Cardiac fibroblast (primary cell): ENCODE data around the gene LAMTOR5.
"Not testable (repeated sequence)": the region's sequence is repeated elsewhere in the genome, so short reads cannot be mapped to it uniquely, and the experiment has no call there.

Experiments used
- DNase-seq, 2 donors: peaks; one replicate each; pipeline versions ENCODE4 v3.0.0 to v3.0.0-alpha.2; 2010; ENCODE audit warnings: low read depth in 2 of 2
- H3K4me3 ChIP-seq, 2 donors: replicated peaks in 1 of 2; 1 replicate in 1 of 2; 2 replicates in 1 of 2; pipeline ENCODE4 v1.5.1; 2011; ENCODE audit warnings: low read depth in 2 of 2, low read length in 2 of 2, mild to moderate bottlenecking in 2 of 2, moderate library complexity in 1 of 2
- TF ChIP-seq, protein P1 (sequence below): IDR thresholded peaks from one replicate; pipeline ENCODE4 v1.5.1; 2011; ENCODE audit warnings: low read depth, mild to moderate bottlenecking, low read length, inconsistent platforms

Gene LAMTOR5

DNA sequence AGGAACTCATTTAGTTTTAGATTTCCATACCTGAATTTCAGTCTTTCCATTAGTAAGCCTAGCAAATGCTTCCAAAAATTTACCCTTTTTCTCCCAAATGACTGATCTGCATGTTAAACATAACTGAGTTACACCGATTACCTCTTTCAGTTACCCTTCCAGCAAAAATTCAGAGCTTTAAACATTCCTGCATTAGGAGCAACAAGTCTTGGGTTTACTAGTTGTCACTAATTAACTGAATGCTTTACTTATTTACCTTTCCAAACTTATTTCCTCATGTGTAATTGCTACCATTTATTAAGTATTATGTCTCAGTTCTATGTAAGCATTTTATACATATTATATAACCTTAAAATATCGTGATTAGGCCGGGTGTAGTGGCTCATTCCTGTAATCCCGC, 3.1 kb downstream of the LAMTOR5 start:
- no peak overlapping the region for H3K4me3 ChIP-seq
- DNase-seq, result no peak
- TF ChIP-seq, protein P1, sequence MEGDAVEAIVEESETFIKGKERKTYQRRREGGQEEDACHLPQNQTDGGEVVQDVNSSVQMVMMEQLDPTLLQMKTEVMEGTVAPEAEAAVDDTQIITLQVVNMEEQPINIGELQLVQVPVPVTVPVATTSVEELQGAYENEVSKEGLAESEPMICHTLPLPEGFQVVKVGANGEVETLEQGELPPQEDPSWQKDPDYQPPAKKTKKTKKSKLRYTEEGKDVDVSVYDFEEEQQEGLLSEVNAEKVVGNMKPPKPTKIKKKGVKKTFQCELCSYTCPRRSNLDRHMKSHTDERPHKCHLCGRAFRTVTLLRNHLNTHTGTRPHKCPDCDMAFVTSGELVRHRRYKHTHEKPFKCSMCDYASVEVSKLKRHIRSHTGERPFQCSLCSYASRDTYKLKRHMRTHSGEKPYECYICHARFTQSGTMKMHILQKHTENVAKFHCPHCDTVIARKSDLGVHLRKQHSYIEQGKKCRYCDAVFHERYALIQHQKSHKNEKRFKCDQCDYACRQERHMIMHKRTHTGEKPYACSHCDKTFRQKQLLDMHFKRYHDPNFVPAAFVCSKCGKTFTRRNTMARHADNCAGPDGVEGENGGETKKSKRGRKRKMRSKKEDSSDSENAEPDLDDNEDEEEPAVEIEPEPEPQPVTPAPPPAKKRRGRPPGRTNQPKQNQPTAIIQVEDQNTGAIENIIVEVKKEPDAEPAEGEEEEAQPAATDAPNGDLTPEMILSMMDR, result no peak

GRCh38 chr1:110403805-110404204, 3.7 kb downstream of the LAMTOR5 start:
- DNase-seq, result no peak
- TF ChIP-seq, protein P1, result no peak
- H3K4me3 ChIP-seq, result no peak overlapping the region

DNA sequence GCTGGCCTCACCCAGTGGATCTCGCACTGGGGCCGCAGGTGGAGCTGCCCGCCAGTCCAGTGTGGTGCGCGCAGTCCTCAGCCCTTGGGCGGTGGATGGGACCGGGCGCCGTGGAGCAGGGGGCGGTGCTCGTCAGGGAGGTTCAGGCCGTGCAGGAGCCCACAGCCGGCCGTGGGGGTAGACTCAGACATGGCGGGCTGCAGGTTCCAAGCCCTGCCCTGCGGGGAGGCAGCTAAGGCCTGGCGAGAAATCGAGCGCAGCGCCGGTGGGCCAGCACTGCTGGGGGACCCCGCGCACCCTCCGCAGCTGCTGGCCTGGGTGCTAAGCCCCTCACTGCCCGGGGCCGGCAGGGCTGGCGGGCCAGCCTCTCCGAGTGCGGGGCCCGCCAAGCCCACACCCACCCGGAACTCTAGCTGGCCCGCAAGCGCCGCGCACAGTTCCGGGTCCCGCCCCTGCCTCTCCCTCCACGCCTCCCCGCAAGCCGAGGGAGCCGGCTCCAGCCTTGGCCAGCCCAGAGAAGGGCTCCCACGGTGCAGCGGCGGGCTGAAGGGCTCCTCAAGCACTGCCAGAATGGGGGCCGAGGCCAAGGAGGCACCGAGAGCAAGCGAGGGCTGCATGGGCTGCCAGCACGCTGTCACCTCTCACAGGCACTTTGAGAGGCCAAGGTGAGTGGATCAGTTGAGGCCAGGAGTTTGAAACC, 11.1 kb downstream of the LAMTOR5 start:
- not testable (repeated sequence) for H3K4me3 ChIP-seq, DNase-seq

DNA sequence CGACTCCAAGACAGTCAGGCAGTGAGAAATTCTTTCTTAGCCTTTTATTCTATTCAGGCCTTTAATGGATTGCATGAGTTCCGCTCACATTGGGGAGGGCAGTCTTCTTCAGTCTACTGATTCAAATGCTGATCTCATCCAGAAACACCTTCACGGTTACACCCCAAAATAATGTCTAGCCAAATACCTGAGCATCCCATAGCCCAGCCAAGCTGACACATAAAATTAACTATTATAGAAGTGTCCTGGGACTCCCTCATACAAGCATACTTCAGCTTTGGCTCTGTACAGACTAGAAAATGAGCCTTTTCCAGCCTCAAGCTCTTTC, 13.0 kb downstream of the LAMTOR5 start:
- TF ChIP-seq, protein P1, result no peak
- H3K4me3 ChIP-seq, result no peak overlapping the region
- DNase-seq, result no peak

DNA sequence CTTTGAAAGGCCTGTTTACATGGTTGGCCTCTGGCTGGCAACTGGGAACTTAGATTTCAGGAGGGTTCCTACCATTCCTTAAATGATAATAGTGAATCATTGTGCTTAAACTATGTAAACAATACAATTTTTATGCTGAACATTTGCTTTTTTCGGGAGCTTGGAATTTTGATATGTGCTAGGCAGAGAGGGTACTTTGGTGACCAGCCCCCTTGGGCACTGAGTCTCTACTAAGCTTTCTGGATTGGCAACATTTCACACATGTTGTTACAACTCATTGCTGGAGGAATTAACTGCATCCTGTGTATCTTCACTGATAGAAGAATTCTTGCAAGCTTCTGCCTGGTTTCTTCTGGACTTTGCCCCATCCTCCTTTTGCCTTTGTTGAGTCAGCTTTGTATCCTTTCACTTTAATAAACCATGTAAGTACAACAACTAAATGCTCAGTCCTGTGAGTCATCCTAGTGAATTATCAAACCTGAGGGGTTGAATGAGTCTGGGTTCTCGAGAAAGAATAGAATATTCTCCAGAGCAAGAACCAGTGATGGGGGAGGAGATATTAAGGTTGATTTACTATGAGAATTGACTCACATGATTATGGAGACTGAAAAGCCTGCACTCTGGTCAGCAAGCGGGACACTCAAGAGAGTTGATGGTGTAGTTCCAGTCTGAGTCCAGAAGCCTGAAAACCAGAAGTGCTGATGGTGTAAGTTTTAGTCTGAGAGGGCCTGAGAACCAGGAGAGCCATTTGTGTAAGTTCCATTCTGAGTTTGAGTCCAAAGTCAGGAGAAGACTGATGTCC, 13.6 kb downstream of the LAMTOR5 start:
- peak; percentile 65 to 82 for DNase-seq
- H3K4me3 ChIP-seq, result no peak overlapping the region
- TF ChIP-seq, protein P1, result no peak

GRCh38 chr1:110393286-110393685, 14.2 kb downstream of the LAMTOR5 start:
- no peak overlapping the region for H3K4me3 ChIP-seq

DNA sequence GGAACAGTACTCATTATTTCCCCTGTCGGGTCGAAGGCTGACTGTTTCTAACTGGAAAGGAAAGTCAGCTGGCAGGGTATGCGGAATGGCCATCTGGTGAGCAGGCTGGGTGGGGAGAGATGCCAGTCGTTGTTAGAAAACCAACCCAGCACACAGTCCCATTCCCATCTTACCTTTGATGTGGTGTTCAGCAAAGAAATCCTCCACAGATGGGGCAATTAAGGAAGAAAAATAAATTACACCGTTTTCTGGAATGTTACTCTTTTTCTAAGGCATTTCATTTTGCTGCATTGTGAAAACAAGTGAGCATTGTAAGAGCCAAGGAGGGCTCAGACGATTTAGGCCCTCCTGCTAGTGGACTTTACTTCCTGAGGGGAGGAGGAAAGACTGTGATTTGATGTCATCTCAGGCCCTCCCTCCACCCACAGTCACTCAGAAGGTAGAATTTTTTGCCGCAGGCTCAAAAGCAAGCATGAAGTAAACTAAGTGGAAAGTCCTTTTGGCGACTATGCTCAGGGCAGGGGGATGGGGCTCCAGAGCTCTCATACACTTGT, 16.7 kb downstream of the LAMTOR5 start, which contains the start of gene SLC16A4:
TSS of gene SLC16A4 (minus strand) at position 335 of the 554 bp plus-strand sequence. CDS start 1,703 bp downstream, outside the sequence.
- TF ChIP-seq, protein P1, result no peak
- peak within 1 kb of the TSS; percentile 19 to 33 for H3K4me3 ChIP-seq
- DNase-seq, result peak; percentile 51 to 67

More at GRCh38 chr1:110393286-110393685, 14.2 kb downstream of the LAMTOR5 start:
- DNase-seq, result peak in 1 of 2 donors; percentile 28
- TF ChIP-seq, protein P1, result no peak
